Lower leg skin (tissue), 3 donors: ENCODE data around the gene OCIAD1.
"Not testable (repeated sequence)": the region's sequence is repeated elsewhere in the genome, so short reads cannot be mapped to it uniquely, and the experiment has no call there.

Experiments used
- CTCF ChIP-seq, 3 donors: fragments of 450-650 bp; IDR thresholded peaks; one replicate each; pipeline ENCODE4 v1.5.1; 2016; ENCODE audit warnings: antibody characterized with exemption in 3 of 3, mild to moderate bottlenecking in 3 of 3, moderate library complexity in 2 of 3
- POLR2A ChIP-seq, 2 donors: fragments of 450-650 bp; IDR thresholded peaks; one replicate each; pipeline ENCODE4 v1.6.1; 2016 to 2017; ENCODE audit warnings: antibody characterized with exemption in 2 of 2, mild to moderate bottlenecking in 1 of 2, moderate library complexity in 1 of 2

GRCh38 chr4:48881646-48882045 lies 50.8 kb downstream of the OCIAD1 start:
- TF ChIP-seq POLR2A, CTCF (IDR thresholded peaks at IDR 0.05): not testable (repeated sequence)
